Measurements from ENCODE around the gene PTTG1IP.

The PTTG1IP gene

GRCh38 chr21:44912158-44912473, 38.6 kb upstream of the PTTG1IP start:
- no peak for DNase-seq (ENCODE audit: low read depth, low spot score)
- Histone ChIP-seq H3K9me3 (ENCODE audit: insufficient read depth, low read length) (no peaks in the 10 kb centered on the region), H3K9ac (ENCODE audit: insufficient read length, low read depth) (no peak overlapping the region), H3K4me3 (ENCODE audit: insufficient read length, low read depth) (no peak overlapping the region), H3K36me3 (ENCODE audit: insufficient read depth, insufficient read length, low read length) (no peaks in the 10 kb centered on the region), H3K4me1 (ENCODE audit: insufficient read depth, insufficient read length) (peaks cover 28% of the 10 kb centered on the region), H3K27me3 (ENCODE audit: insufficient read depth, insufficient read length) (peaks cover 3% of the 10 kb centered on the region)
- no peak for TF ChIP-seq SUZ12 (IDR thresholded peaks at IDR 0.05; ENCODE audit: extremely low read depth, insufficient read depth, insufficient read length)

GRCh38 chr21:44911384-44912157, 38.1 kb upstream of the PTTG1IP start:
- Histone ChIP-seq H3K9me3 (ENCODE audit: insufficient read depth, low read length) (no peaks in the 10 kb centered on the region), H3K36me3 (ENCODE audit: insufficient read depth, insufficient read length, low read length) (no peaks in the 10 kb centered on the region), H3K9ac (ENCODE audit: insufficient read length, low read depth) (no peak overlapping the region), H3K4me1 (ENCODE audit: insufficient read depth, insufficient read length) (peaks cover 33% of the 10 kb centered on the region), H3K27me3 (ENCODE audit: insufficient read depth, insufficient read length) (peaks cover 3% of the 10 kb centered on the region), H3K4me3 (ENCODE audit: insufficient read length, low read depth) (no peak overlapping the region)
- TF ChIP-seq ZNF274 (IDR thresholded peaks at IDR 0.05; ENCODE audit: low read depth, low read length) (no peak), SUZ12 (IDR thresholded peaks at IDR 0.05; ENCODE audit: extremely low read depth, insufficient read depth, insufficient read length) (no peak), YY1 (IDR thresholded peaks at IDR 0.05; ENCODE audit: insufficient read depth, insufficient read length) (no peak)
- no peak for DNase-seq (ENCODE audit: low read depth, low spot score)

- H3K4me1 ChIP-seq (ENCODE audit: insufficient read depth, insufficient read length), result peaks cover 35% of the 10 kb centered on the region
- no peak for DNase-seq (ENCODE audit: low read depth, low spot score)
- H3K27me3 ChIP-seq (ENCODE audit: insufficient read depth, insufficient read length), result peaks cover 3% of the 10 kb centered on the region
- H3K36me3 ChIP-seq (ENCODE audit: insufficient read depth, insufficient read length, low read length), result no peaks in the 10 kb centered on the region
- TF ChIP-seq ZNF274 (IDR thresholded peaks at IDR 0.05; ENCODE audit: low read depth, low read length) (no peak), YY1 (IDR thresholded peaks at IDR 0.05; ENCODE audit: insufficient read depth, insufficient read length) (no peak)
- H3K9me3 ChIP-seq (ENCODE audit: insufficient read depth, low read length), result no peaks in the 10 kb centered on the region
- H3K4me3 ChIP-seq (ENCODE audit: insufficient read length, low read depth), result no peak overlapping the region
- H3K9ac ChIP-seq (ENCODE audit: insufficient read length, low read depth), result no peak overlapping the region
These were observed 37.5 kb upstream of the PTTG1IP start for GRCh38 chr21:44911068-44911383.

GRCh38 chr21:44910229-44911067, 37.0 kb upstream of the PTTG1IP start:
- H3K4me1 ChIP-seq (ENCODE audit: insufficient read depth, insufficient read length), result peaks cover 38% of the 10 kb centered on the region

GRCh38 chr21:44909719-44910118, 36.2 kb upstream of the PTTG1IP start:
- no peaks in the 10 kb centered on the region for H3K9me3 ChIP-seq (ENCODE audit: insufficient read depth, low read length)
- H3K4me3 ChIP-seq (ENCODE audit: insufficient read length, low read depth), result no peak overlapping the region
- H3K4me1 ChIP-seq (ENCODE audit: insufficient read depth, insufficient read length), result peaks cover 39% of the 10 kb centered on the region
- DNase-seq (ENCODE audit: low read depth, low spot score), result no peak
- TF ChIP-seq YY1 (IDR thresholded peaks at IDR 0.05; ENCODE audit: insufficient read depth, insufficient read length), result no peak
- TF ChIP-seq ZNF274 (IDR thresholded peaks at IDR 0.05; ENCODE audit: low read depth, low read length), result no peak
- no peak for TF ChIP-seq SUZ12 (IDR thresholded peaks at IDR 0.05; ENCODE audit: extremely low read depth, insufficient read depth, insufficient read length)
- no peaks in the 10 kb centered on the region for H3K36me3 ChIP-seq (ENCODE audit: insufficient read depth, insufficient read length, low read length)
- no peaks in the 10 kb centered on the region for H3K27me3 ChIP-seq (ENCODE audit: insufficient read depth, insufficient read length)
- H3K9ac ChIP-seq (ENCODE audit: insufficient read length, low read depth), result no peak overlapping the region

More at GRCh38 chr21:44910229-44911067, 37.0 kb upstream of the PTTG1IP start:
- H3K36me3 ChIP-seq (ENCODE audit: insufficient read depth, insufficient read length, low read length), result no peaks in the 10 kb centered on the region
- H3K9me3 ChIP-seq (ENCODE audit: insufficient read depth, low read length), result no peaks in the 10 kb centered on the region
- H3K27me3 ChIP-seq (ENCODE audit: insufficient read depth, insufficient read length), result peaks cover 2% of the 10 kb centered on the region
- DNase-seq (ENCODE audit: low read depth, low spot score), result no peak
- TF ChIP-seq SUZ12 (IDR thresholded peaks at IDR 0.05; ENCODE audit: extremely low read depth, insufficient read depth, insufficient read length) (no peak), YY1 (IDR thresholded peaks at IDR 0.05; ENCODE audit: insufficient read depth, insufficient read length) (no peak), ZNF274 (IDR thresholded peaks at IDR 0.05; ENCODE audit: low read depth, low read length) (no peak)
- H3K4me3 ChIP-seq (ENCODE audit: insufficient read length, low read depth), result no peak overlapping the region
- H3K9ac ChIP-seq (ENCODE audit: insufficient read length, low read depth), result no peak overlapping the region

GRCh38 chr21:44908908-44909307, 35.4 kb upstream of the PTTG1IP start:
- Histone ChIP-seq H3K9me3 (ENCODE audit: insufficient read depth, low read length) (no peaks in the 10 kb centered on the region), H3K4me3 (ENCODE audit: insufficient read length, low read depth) (no peak overlapping the region), H3K36me3 (ENCODE audit: insufficient read depth, insufficient read length, low read length) (no peaks in the 10 kb centered on the region), H3K4me1 (ENCODE audit: insufficient read depth, insufficient read length) (peaks cover 35% of the 10 kb centered on the region), H3K9ac (ENCODE audit: insufficient read length, low read depth) (no peak overlapping the region), H3K27me3 (ENCODE audit: insufficient read depth, insufficient read length) (no peaks in the 10 kb centered on the region)
- no peak for DNase-seq (ENCODE audit: low read depth, low spot score)
- TF ChIP-seq SUZ12 (IDR thresholded peaks at IDR 0.05; ENCODE audit: extremely low read depth, insufficient read depth, insufficient read length) (no peak), YY1 (IDR thresholded peaks at IDR 0.05; ENCODE audit: insufficient read depth, insufficient read length) (no peak)

GRCh38 chr21:44907966-44908895, 34.7 kb upstream of the PTTG1IP start:
- H3K36me3 ChIP-seq (ENCODE audit: insufficient read depth, insufficient read length, low read length), result no peaks in the 10 kb centered on the region
- H3K9ac ChIP-seq (ENCODE audit: insufficient read length, low read depth), result no peak overlapping the region
- H3K9me3 ChIP-seq (ENCODE audit: insufficient read depth, low read length), result no peaks in the 10 kb centered on the region
- no peak for TF ChIP-seq SUZ12 (IDR thresholded peaks at IDR 0.05; ENCODE audit: extremely low read depth, insufficient read depth, insufficient read length)
- TF ChIP-seq YY1 (IDR thresholded peaks at IDR 0.05; ENCODE audit: insufficient read depth, insufficient read length), result no peak
- no peak for TF ChIP-seq ZNF274 (IDR thresholded peaks at IDR 0.05; ENCODE audit: low read depth, low read length)
- no peaks in the 10 kb centered on the region for H3K27me3 ChIP-seq (ENCODE audit: insufficient read depth, insufficient read length)
- H3K4me3 ChIP-seq (ENCODE audit: insufficient read length, low read depth), result no peak overlapping the region
- H3K4me1 ChIP-seq (ENCODE audit: insufficient read depth, insufficient read length), result peaks cover 37% of the 10 kb centered on the region
- DNase-seq (ENCODE audit: low read depth, low spot score), result no peak
